HG03060 (cell line): ENCODE measurements around the gene ESYT2.
A peak's percentile ranks its signal among the peaks of the same experiment; 100 is the strongest.
"Not testable (repeated sequence)": the region's sequence is repeated elsewhere in the genome, so short reads cannot be mapped to it uniquely, and the experiment has no call there.

ENCODE experiments used
- ATAC-seq: cut with Tn5 transposase; IDR thresholded peaks from one replicate; pipeline ENCODE4 v1.9.1; 2021; ENCODE audit warnings: low read depth, moderate number of reproducible peaks; ENCODE audit not compliant: unreplicated experiment

ESYT2 gene, protein sequence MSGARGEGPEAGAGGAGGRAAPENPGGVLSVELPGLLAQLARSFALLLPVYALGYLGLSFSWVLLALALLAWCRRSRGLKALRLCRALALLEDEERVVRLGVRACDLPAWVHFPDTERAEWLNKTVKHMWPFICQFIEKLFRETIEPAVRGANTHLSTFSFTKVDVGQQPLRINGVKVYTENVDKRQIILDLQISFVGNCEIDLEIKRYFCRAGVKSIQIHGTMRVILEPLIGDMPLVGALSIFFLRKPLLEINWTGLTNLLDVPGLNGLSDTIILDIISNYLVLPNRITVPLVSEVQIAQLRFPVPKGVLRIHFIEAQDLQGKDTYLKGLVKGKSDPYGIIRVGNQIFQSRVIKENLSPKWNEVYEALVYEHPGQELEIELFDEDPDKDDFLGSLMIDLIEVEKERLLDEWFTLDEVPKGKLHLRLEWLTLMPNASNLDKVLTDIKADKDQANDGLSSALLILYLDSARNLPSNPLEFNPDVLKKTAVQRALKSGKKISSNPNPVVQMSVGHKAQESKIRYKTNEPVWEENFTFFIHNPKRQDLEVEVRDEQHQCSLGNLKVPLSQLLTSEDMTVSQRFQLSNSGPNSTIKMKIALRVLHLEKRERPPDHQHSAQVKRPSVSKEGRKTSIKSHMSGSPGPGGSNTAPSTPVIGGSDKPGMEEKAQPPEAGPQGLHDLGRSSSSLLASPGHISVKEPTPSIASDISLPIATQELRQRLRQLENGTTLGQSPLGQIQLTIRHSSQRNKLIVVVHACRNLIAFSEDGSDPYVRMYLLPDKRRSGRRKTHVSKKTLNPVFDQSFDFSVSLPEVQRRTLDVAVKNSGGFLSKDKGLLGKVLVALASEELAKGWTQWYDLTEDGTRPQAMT

DNA sequence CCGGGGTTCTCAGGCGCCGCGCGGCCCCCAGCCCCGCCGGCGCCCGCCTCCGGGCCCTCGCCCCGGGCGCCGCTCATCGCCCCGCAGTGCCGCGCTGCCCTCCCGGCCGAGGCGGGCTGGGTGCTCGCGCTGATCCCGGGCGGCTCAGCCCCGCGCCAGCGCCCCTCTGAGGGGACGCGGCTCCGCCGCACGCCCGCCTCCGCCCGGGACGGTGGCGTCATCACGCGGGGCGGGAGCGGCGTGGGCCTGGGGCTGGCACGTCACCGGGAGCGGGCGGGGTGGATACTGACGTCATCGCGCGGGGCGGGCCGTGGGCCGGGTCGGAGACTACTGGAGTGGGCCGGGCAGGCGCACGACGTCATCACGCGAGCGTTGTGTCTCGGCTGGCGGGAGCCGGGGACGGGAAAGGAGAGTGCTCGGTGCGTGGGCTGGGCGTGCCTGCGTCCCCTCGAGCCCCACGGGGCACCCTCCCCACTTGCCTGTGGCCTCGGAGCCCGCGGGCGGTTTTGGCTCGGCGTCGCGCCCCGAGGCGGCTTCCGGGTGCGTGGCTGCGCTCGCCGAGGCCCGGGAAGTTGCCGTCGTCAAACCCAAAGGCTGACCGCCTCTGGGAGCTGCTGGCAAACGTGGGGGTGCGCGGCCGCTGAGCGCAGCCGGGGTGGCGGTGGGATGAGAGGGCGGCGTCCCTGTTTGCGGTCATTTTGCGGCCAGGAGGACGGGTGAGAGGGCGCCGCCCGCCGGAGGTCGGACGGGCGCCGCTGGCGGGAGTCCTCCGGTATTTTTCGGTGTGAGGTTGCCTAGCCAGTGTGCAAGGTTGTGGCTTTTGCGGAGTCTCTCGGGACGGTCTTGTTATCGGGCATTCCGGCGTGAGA is at the start of gene ESYT2:
ESYT2 (minus strand) TSS at position 168 of the 869 bp plus-strand sequence; CDS start at position 77, 91 bp downstream.
- peak; percentile 84 for ATAC-seq

DNA sequence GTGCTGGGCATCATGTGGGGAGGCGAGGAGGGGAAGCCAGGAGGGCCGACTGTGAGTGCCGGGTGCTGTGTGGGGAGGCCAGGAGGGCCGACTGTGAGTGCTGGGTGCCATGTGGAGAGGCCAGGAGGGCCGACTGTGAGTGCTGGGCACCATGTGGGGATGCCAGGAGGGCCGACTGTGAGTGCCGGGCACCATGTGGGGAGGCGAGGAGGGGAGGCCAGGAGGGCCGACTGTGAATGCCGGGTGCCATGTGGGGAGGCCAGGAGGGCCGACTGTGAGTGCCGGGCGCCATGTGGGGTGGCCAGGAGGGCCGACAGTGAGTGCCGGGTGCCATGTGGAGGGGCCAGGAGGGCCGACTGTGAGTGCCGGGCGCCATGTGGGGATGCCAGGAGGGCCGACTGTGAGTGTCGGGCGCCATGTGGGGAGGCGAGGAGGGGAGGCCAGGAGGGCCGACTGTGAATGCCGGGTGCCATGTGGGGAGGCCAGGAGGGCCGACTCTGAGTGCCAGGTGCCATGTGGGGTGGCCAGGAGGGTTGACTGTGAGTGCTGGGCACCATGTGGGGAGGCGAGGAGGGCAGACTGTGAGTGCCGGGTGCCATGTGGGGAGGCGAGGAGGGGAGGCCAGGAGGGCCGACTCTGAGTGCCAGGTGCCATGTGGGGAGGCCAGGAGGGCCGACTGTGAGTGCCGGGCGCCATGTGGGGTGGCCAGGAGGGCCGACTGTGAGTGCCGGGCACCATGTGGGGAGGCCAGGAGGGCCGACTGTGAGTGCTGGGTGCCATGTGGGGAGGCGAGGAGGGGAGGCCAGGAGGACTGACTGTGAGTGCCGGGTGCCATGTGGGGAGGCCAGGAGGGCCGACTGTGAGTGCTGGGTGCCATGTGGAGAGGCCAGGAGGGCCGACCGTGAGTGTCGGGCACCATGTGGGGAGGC is 49.1 kb upstream of the ESYT2 start:
- ATAC-seq: not testable (repeated sequence)

DNA sequence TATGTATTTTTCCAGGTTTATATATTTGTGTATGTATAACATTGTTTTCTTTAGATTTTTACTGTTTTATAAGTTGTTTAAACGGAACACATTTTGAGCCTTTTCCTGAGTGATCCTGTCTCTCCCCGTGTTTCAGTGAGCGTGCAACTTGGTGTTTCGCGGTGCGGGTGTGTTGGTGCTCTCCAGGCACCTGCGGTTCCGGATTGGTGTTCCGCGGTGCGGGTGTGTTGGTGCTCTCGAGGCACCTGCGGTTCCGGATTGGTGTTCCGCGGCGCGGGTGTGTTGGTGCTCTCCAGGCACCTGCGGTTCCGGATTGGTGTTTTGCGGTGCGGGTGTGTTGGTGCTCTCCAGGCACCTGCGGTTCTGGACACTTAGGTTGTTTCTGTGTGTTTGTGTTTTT is 47.7 kb upstream of the ESYT2 start:
- ATAC-seq: no peak

GRCh38 chr7:158869876-158870275 is 40.6 kb upstream of the ESYT2 start:
- no peak for ATAC-seq

- no peak for ATAC-seq
Observed at GRCh38 chr7:158868764-158869410, 39.6 kb upstream of the ESYT2 start.

GRCh38 chr7:158867214-158867984 is 38.1 kb upstream of the ESYT2 start:
- ATAC-seq: no peak

GRCh38 chr7:158865977-158866376 is 36.7 kb upstream of the ESYT2 start:
- no peak for ATAC-seq

DNA sequence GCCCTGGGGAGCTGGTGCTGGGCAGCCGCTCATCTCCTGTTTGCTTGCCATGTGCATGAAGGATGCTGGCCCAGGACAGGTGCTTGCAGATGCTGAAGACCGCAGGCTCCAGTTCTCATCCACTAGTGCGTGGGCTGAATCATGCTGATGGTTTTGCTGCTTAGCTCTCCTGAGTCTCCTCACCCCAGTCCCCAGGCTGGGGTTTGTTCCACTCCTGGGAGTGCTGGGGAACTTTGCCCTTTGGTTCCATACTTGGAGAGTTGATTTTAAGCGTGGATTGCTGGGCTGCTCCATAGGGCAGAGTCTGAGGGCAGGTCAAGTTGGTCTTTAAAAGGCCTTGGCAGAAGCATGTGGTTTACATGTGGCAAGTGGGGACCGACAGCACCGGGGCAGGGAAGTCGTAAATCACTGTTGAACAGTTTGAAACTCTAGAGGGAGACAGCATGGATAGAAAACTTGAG is 36.2 kb upstream of the ESYT2 start:
- ATAC-seq: no peak

GRCh38 chr7:158864833-158865232 is 35.5 kb upstream of the ESYT2 start:
- ATAC-seq: no peak

DNA sequence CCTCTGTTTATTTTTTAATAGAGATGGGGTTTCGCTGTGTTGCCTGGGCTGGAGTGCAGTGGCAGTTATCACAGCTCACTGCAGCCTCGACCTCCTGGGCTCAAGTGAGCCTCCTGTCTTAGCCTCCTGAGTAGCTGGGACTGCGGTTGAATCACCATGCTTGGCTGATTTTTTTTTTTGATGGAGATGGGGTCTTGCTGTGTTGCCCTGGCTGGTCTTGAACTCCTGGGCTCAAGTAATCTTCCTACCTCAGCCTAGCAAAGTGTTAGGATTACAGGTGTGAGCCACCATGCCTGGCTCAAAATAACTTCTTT is 35.2 kb upstream of the ESYT2 start:
- ATAC-seq: no peak

- ATAC-seq: no peak
Observed at GRCh38 chr7:158863611-158864506, 34.5 kb upstream of the ESYT2 start.

- peak; percentile 43 for ATAC-seq
Observed at GRCh38 chr7:158862985-158863610, 33.8 kb upstream of the ESYT2 start.

DNA sequence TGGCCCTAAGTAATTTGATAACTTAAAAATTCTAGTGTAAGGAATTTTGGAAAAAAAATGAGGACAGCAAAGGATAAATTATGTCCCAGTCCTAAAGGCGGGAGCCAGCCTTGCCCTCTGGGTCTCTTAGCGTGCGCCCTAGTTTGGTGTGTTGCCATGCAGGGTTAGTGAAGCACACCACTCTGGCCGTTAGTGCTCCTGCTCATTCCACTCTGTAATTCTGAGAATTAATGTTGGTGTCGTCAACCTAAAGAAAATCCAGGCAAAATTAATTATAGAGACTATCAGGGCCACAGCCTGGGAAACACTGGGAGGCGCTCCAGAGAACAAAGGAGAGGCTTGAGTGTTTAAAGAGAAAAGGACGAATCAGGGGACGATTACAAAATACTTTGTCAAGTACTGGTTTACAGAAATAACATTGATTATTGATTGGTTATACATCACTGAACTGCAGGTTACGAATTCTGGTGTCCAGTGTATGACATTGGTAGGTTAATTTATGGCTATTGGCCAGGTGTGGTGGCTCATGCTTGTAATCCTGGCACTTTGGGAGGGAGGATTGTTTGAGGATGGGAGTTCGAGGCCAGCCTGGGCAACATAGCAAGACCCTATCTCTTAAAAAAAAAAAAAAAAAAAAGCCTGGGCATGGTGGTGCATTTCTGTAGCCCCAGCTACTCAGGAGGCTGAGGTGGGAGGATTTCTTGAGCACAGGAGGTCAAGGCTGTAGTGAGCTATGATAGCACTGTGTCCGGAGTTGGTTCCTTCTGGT is 32.8 kb upstream of the ESYT2 start:
- ATAC-seq: no peak

GRCh38 chr7:158861004-158861787 is 31.9 kb upstream of the ESYT2 start:
- no peak for ATAC-seq

GRCh38 chr7:158860394-158860793 is 31.1 kb upstream of the ESYT2 start:
- no peak for ATAC-seq
